GM19372 (cell line): Measurements from ENCODE around the gene PREX1.

Experiments
- ATAC-seq: cut with Tn5 transposase; IDR thresholded peaks from one replicate; pipeline ENCODE4 v1.9.1; 2021; ENCODE audit warnings: mild to moderate bottlenecking, low read depth, moderate library complexity; ENCODE audit not compliant: unreplicated experiment

Gene PREX1

GRCh38 chr20:48689874-48690571, 137.8 kb downstream of the PREX1 start:
- no peak for ATAC-seq

GRCh38 chr20:48689388-48689787, 138.4 kb downstream of the PREX1 start:
- ATAC-seq: no peak

- no peak for ATAC-seq
Measured at GRCh38 chr20:48688579-48688978, 139.2 kb downstream of the PREX1 start.

GRCh38 chr20:48687117-48687800, 140.5 kb downstream of the PREX1 start:
- ATAC-seq: no peak

- no peak for ATAC-seq
Measured at GRCh38 chr20:48686238-48687116, 141.3 kb downstream of the PREX1 start.

- no peak for ATAC-seq
Measured at GRCh38 chr20:48685300-48685699, 142.5 kb downstream of the PREX1 start.

- ATAC-seq: no peak
Measured at GRCh38 chr20:48684501-48685041, 143.2 kb downstream of the PREX1 start.

GRCh38 chr20:48683467-48684175, 144.2 kb downstream of the PREX1 start:
- ATAC-seq: no peak

GRCh38 chr20:48682529-48683363, 145.1 kb downstream of the PREX1 start:
- ATAC-seq: no peak

GRCh38 chr20:48681873-48682426, 145.8 kb downstream of the PREX1 start:
- no peak for ATAC-seq

- ATAC-seq: no peak
Measured at GRCh38 chr20:48681201-48681872, 146.5 kb downstream of the PREX1 start.

GRCh38 chr20:48680650-48681049, 147.1 kb downstream of the PREX1 start:
- ATAC-seq: no peak

GRCh38 chr20:48679599-48679998, 148.2 kb downstream of the PREX1 start:
- no peak for ATAC-seq

GRCh38 chr20:48679011-48679410, 148.8 kb downstream of the PREX1 start:
- no peak for ATAC-seq

GRCh38 chr20:48678421-48678820, 149.4 kb downstream of the PREX1 start:
- ATAC-seq: no peak

- ATAC-seq: no peak
Measured at GRCh38 chr20:48676795-48677460, 150.9 kb downstream of the PREX1 start.

GRCh38 chr20:48676125-48676524, 151.7 kb downstream of the PREX1 start:
- ATAC-seq: no peak

GRCh38 chr20:48674461-48674860, 153.3 kb downstream of the PREX1 start:
- no peak for ATAC-seq
